GM19372 (cell line): Measurements from ENCODE around the gene ARHGEF10L.
"Not testable (repeated sequence)": the region's sequence is repeated elsewhere in the genome, so short reads cannot be mapped to it uniquely, and the experiment has no call there.

Experiments used
- ATAC-seq: cut with Tn5 transposase; IDR thresholded peaks from one replicate; pipeline ENCODE4 v1.9.1; 2021; ENCODE audit warnings: mild to moderate bottlenecking, low read depth, moderate library complexity; ENCODE audit not compliant: unreplicated experiment

Gene ARHGEF10L

DNA sequence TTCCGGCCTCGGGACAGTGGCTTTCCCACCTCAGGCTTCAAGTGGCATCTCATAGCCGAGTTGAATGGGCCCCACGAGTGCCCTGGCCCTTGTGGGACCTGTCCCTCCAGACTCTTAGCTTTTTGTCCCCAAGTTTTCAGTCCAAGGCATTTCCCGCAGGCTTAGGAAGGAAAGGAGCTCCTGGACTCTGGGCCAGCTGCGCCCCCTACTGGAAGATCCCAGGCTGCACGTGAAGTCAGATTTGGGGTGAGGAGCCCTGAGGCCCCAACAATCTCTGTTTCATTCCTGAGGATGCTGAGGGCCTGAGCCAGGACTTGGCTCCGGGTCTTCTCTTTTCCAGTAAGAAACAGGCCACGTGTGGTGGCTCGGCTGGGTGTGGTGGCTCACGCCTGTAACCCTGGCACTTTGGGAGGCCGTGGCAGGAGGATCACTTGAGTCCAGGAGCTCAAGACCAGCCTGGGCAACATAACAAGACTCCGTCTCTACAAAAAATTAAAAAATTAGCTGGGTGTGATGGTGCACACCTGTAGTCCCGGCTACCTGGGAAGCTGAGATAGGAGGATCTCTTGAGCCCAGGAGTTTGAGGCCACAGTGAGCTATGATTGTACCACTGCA is 67.4 kb downstream of the ARHGEF10L start:
- ATAC-seq = no peak

DNA sequence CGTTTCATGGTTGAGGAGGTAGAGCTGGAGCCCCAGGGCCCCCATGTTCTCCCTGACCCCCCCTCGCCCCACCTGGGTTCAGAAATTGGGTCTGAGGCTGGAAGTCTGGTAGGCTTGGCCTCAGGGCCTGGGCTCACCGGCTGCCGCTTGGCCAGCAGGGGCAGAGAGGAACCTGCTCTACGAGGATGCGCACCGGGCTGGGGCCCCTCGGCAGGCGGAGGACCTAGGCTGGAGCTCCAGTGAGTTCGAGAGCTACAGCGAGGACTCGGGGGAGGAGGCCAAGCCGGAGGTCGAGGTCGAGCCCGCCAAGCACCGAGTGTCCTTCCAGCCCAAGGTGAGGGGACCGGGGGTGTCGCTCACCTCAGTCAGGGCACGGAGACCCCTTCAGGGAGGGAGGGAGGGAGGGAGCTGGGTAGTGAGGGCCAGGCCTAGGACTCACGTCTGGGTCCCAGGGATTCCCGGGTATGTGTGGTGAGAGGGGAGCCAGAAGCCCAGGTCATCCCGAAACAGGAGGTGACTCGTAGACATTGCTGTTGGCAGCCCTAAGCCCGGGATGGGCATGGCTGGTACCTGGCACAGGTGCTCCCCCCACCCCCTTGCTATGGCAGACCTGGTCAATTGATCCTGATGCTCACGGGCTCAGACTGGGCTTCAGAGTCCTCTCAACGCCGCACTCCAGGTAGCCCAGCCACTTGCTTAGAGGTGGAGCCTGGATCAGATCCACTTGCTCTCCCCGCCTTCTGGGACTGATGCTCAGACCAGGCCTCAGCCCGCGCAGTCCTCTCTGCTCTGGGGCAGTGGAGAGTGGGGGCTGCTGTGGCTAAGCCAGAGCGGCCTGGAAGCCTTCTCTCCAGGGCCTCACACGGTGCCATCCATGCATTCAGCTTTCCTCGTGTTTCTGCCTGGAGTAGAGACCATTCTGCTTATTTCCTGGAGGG is 68.4 kb downstream of the ARHGEF10L start:
- ATAC-seq = no peak

DNA sequence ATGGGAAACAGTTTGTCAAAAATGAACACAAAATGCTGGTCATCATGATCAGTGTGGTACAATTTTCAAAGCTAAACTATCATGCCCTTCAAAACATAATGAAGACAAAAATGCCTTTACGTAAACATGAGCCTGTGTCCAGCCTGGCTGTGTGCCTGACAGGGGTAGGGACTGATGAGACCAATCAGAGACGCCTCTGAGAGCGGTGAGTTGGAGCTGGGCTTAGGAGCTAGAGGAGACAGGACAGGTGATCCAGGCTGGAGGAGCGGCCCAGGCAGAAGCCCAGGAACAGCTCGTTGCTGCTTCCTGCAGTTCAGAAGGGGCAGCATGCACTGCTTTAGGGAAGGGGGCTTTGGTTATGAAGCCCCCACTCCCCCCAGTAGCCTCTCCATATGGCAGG is 70.0 kb downstream of the ARHGEF10L start:
- ATAC-seq = no peak

DNA sequence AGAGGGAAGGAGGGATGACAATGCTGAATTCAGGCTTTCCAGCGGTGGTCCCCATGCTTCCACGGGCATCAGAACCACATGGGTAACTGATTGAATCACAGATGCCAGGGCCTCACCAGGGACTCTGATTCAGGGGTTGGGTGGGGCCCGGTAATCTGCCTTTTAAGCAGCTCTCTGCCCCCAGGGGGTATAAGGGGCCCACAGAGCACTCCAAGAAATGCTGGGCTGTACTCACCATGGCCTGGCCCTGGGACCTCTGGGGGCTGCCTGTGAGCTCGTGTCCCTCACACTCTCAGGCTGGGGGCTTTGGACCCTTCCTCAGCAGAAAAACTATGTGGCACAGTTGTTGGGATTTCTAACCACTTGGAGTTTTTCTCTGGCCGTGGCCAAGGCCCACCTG is 70.6 kb downstream of the ARHGEF10L start:
- no peak for ATAC-seq

DNA sequence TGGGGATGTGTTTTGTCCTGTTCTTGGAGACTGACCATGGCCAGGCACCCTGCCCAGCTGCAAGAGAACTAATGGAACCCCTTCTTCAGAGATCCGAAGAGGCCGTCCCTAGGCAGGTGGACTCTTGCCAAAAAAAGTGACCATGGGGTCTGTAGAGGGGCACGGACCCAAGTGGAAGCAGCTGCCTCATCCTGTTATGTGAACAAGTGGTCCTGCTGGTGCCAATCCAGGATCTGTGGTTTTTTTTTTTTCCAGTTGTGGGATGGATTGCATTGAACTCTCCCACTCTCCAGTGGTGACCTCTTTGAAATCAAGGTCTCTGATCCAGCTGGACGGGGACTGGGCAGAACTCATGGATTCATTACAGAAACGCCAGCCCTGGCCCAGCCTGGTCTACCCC is 71.2 kb downstream of the ARHGEF10L start:
- no peak for ATAC-seq

DNA sequence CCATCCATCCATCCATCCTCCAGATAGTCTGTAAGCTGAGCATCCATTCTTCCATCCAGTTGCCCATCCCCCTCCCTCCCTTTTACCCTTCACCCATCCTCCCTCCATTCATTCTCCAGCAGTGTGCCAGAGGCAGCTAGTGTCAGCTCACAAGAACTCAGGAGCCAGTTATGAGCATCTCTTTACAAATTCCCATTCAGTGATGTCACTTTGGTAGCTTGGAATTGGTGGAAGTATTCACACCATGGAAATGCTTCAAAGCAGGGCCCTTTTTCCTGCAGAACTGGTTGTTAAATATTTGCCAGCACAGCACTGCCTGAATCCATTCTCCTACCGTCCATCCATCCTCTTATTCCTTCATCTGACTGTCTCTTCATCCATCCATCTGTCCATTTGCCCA is 72.5 kb downstream of the ARHGEF10L start:
- ATAC-seq = no peak

DNA sequence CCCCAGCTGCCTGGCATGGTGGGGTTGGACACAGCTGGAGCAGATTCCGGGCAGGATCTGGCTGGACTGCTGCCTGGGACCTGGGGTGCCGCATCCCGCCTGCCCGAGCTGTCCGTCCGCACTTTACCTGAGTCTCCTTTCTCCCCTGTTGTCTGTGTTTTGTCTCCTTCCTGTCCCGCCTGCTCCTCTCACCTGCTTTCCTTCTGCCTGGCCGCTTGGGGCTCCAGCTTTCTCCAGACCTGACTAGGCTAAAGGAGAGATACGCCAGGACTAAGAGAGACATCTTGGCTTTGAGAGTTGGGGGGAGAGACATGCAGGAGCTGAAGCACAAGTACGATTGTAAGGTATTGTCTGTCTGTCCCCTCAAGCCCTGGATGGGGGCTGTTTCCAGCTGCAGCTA is 73.3 kb downstream of the ARHGEF10L start:
- no peak for ATAC-seq

DNA sequence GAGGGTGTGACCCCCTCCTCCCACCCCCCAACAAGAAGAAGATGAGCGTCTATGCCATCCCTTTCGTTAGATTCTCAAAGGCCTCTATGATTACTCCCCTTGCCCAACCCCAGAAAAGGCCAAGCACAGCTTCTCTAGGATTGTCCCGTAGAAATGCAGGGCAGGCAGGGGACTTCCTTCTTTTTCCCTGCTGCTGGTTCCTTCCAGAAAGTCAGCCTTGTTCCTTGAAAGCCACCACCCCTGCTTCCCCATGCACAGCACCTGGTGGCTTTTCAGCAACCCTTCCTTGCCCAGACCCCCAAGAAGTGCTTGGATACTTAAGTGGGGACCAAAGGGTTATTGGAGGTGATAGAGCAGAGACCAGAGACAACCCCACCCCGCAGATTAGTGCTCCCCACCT is 75.1 kb downstream of the ARHGEF10L start:
- ATAC-seq = no peak

DNA sequence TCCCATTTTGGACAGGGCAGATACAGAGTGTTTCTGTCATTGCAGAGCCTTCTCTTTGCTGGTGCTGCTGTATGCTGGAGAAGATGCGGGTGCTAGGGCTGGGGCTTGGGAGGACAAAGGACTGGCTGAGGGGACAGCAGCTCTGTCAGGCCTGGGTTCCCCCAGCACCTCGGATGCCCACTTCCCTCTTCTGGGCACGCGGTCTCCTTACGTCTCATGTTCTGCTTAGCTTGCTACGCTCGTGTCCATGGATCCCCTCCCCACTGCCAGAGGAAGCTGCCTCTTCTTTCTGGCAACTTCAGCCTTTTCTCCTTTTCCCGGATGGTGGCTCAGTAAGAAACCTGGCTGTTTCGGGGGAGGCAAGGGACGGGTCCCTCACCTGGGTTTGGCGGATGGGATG is 75.7 kb downstream of the ARHGEF10L start:
- ATAC-seq = no peak

DNA sequence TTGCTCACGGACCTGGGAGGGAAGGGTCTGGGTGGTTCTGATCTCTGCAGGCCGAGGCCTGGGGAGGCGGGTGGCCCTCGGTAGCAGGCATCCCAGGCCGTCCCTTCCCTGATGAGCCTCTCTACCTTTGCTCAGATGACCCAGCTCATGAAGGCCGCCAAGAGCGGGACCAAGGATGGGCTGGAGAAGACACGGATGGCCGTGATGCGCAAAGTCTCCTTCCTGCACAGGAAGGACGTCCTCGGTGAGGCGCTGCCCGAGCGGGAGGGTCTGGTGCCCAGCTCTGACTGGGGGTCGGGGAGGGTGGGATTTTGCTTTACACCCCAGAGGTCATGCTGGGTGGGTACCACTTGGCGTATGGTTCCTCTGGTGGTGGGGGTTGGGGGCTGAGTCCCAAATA is 76.5 kb downstream of the ARHGEF10L start:
- no peak for ATAC-seq

DNA sequence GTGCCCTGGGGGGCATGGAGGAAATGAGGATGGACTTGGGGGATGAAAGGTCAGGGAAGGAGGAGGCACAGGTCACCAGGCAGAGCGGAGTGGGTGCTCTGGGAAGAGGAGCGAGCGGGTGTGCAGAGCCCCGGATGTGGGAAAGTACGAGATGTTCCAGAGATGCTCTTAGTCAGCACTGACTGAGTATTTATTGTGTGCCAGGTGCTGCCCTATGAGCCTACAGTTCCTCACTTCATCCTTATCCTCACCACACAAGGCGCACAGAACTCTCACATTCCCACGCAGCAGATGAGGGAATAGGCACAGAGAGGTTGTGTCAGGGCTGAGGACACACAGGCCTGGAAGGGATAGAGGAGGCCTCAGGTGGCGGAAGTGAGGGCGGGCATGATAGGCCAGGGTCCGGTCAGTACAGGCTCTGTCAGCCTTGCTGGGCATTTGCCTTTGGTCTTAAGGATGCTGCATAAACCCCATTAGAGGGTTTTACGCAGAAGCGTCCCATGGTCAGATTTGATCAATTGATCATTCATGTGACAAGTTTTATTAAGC is 77.3 kb downstream of the ARHGEF10L start:
- ATAC-seq = no peak

DNA sequence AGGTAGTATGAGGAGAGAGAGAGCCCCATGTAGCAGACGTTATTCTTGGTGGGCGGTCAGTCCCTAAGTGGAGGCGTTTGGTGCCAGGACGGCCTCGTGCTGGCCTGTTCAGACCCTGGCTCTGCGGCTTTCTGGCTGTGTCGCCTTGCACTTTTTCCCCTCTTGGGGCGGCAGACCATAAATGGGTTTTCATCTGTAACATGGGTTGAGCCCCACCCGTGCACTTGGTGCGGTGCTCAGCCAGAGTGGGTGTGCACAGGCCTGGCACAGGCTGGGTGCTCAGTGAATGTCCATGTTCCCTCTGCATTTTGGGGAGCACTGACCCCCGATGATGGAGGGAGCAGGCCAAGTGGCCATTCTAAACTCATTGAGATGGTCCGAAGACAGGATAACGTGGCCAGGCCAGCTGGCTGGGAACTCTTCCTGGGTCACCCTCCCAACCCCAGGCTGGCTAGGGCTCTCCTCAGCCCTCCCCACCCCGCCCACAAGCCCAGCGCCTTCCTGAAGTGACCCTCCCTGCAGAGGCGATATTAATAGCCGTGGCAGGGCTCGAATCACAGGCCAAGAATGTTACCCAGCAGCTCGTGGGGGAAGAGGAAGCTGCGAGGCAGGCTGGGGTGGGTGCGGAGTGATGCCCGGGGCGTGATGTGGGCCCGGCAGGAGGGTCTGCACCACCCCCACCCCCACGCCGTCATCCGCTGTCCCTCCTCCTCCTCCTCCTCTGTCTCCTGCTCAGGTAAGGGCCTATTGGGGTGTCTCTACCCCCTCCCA is 78.5 kb downstream of the ARHGEF10L start:
- ATAC-seq = no peak

DNA sequence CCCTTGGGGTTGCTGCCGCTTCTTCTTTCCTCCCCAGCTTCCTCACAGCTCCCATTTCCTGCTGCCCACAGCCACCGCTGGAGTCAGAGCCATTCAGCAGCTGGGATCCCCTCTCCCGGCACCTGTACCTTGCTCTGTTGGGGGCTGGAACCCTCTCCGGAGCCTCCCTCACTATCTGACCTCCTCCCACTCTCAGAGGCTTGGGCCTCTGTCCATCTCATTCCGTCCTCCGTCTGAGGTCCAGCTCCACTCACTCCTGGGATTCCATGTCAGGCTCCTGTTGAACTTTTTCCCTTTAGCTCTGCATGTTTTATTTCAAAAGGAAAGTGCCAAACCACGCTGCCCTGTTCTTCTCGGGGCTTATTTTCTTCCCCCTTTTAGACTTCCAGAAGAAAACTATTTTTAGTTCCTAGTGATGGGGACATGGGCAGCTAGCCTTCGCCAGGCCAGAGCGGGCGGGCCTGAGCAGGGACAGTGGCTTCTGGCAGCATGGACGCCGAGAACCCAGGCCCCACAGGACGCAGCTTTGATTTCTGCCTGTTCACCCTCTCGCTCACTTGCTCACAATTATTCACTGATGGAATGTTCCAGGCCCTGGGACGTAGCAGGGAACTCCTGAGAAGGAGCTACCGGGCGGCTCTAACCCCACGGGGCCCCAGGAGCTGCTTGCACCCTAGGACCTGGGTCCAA is 79.2 kb downstream of the ARHGEF10L start:
- ATAC-seq = no peak

DNA sequence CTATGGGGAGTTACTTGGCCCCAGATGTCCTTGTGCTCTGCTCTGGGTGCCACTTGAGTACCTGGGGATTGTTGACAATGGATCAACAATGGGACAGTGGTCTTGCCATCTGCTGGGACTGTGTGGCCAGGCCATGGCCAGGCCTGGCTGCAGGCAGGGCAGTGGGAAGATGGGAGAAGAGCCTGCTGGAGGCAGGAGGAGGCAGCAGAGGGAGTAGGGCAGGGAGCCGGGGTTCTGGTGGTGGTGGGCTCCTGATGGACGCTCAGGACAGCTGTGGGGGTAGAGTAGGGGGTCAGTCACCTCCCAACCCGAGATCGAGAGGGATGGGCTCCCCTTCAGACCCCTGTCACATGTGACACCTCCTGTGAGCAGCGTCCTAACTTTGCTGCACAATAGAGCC is 81.0 kb downstream of the ARHGEF10L start:
- no peak for ATAC-seq

DNA sequence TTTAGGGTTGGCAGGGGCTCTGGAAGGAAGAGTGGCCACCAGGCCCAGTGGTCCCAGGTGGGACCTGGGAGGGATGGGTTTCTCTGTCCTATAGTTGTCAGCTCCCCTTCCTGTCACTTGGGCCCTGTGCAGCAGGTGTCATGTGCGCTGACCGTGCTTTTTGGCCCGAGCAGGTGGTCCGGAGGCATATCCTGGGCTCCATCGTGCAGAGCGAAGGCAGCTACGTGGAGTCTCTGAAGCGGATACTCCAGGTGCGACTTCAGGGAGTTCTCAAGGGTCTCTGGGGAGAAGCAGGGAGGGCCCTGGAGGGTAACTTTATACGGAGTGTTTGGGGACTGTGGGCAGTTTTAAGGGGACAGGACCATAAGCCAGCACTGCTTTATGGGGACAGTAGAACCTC is 82.2 kb downstream of the ARHGEF10L start:
- ATAC-seq = no peak

DNA sequence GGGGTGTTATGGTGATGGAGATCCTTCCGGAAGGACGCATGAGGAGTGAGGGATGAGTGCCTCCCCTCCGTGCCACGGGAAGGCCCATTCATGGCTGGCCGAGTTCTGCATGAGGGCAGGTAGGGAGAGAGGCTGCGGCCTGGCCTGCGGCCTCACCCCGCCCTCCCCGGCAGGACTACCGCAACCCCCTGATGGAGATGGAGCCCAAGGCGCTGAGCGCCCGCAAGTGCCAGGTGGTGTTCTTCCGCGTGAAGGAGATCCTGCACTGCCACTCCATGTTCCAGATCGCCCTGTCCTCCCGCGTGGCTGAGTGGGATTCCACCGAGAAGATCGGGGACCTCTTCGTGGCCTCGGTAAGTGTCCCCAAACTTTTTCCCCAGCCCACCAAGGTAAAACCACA is 83.3 kb downstream of the ARHGEF10L start:
- no peak for ATAC-seq

DNA sequence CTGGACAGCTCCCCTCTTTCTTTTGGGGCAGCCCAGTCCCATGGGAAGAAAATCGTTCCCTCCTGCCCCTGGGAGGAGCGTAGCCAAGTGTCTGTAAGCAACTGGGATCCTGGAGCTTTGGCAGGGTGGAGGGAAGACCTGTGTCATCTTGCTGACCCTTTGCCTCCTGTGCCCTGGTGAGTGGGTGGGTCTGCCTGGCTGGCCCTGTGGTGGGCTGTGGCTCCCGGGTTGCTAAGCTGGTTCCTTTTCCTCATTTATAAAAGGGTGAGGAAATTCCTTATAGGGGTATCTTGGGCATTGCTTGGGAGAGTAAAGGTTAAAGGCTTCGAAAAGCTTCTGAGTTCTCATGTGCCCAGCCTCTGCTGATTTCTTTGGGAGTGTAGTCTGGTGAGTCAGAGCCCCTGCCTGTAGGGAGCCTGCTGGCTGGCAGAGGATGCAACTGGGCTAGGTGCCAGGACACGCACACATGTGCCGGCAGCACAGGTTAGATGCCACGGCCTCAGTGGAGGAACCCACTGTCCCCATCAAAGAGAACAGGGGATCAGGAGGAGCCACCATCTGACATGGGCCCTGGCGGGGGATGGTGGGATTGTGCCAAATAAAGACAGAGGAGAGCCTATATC is 85.2 kb downstream of the ARHGEF10L start:
- no peak for ATAC-seq

DNA sequence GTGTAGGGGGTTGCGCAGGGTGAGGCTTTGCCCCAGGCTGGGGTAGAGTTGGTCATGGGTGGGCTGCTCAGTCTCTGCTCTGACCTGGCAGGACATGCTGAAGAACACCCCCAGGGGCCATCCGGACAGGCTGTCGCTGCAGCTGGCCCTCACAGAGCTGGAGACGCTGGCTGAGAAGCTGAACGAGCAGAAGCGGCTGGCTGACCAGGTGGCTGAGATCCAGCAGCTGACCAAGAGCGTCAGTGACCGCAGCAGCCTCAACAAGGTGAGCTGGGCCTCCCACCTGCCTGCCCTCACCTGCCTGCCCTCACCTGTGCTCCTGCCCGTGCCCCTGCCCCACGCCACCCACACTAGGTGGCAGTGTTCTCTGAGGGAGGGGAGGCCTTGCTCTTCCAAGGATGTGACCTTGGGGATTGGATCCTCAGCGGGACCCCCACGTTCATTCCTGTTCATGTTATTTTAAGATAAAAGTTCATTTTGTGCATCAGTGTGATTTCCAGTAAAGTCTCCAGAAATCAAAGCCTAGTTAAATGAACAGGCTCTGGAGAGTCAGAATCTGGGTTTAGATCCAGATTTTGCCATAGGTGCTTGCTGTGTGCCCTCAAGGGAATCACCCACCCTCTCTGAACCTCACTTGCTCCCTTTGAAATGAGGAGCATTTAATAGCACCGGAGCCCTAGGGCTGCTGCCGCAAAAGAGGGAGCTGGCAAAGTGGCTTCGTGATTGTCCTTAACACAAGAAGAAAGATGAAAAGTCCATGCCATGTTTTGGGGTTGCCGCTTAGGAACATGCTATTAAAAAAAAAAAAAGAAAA is 87.9 kb downstream of the ARHGEF10L start:
- ATAC-seq = no peak

DNA sequence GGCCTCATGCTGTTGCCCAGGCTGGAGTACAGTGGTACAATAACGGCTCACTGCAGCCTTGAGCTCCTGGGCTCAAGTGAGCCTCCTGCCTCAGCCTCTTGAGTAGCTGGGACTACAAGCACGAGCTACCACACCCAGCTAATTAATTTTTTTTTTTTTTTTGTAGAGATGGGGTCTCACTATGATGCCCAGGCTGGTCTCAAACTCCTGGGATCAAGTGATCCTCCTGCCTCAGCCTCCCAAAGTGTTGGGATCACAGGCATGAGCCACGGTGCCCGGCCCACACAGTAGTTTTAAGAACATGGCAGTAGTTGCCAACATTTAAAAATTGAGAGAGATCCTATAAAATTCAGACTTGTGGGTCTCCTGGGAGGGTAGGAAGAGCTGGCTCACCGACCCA is 89.5 kb downstream of the ARHGEF10L start:
- ATAC-seq = not testable (repeated sequence)
